ENCODE measurements around the gene HLA-DQA1. TPM values are rescaled to one million over a fixed set of nuclear protein-coding genes. Genes with fewer than 3 reads are reported as not detected.

The HLA-DQA1 gene
- total and polyA plus RNA-seq, 9 of the 15 experiments (the other 6 are each of a cell fraction or from before 2014, with no cell fraction given), result 0.04 to 0.49 TPM; not detected in 7

DNA sequence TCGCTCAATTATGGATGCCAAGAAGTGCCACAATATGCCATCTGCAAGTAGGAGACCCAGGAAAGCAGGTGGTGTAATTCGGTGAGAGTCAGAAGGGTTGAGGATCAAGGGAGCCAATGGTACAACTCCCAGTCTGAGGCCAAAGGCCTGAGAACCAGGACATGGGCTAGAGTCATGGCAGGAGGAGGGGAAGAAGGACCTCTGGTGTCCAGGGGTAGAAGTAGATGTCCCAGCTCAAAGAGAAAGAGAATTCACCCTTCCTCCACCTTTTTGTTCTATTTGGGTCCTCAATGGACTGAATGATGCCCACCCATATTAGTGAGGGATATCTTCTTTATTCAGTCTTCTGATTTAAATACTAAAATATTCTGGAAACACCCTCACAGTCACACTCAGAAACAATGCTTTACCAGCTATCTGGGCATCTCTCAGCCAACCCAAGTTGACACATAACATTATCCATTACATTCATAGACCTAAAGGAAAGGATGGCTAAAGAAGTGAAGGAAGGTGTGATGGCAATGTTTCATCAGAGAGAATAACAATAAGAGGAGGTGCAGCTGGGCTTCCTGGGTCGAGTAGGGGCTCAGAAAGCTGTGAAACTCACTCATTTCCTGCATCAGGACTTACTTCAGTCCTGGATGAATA lies 21.2 kb upstream of the HLA-DQA1 start:
- in situ Hi-C loops (cut with MboI), result no loop called here
- Histone ChIP-seq H3K4me1 (replicated peaks in 1 of 2; ENCODE audit: control insufficient read depth in 2 of 2, insufficient read depth in 2 of 2, low read length in 2 of 2) (no peaks in the 10 kb centered on the region), H3K27ac (ENCODE audit: extremely low read depth, low read depth, low read length) (no peak overlapping the region), H3K36me3 (ENCODE audit: control insufficient read depth, insufficient read depth, low read length) (no peaks in the 10 kb centered on the region), H3K4me2 (ENCODE audit: insufficient read depth, low read length) (no peak overlapping the region), H3K4me3 (no peak overlapping the region), H3K9me3 (replicated peaks; ENCODE audit: control insufficient read depth, insufficient read depth, low read depth, low read length) (no peaks in the 10 kb centered on the region; the same call in 1 of the 2 replicates), H3K79me2 (ENCODE audit: control insufficient read depth, insufficient read depth, low read length) (no peaks in the 10 kb centered on the region), H3K9me1 (ENCODE audit: control insufficient read depth, insufficient read depth, low read length) (no peaks in the 10 kb centered on the region), H3K27me3 (ENCODE audit: control insufficient read depth in 2 of 2, insufficient read depth in 2 of 2, low read length in 2 of 2) (no peaks in the 10 kb centered on the region), H3K9ac (ENCODE audit: insufficient read depth in 1 of 2, low read depth in 2 of 2, low read length in 2 of 2) (no peak overlapping the region), H4K20me1 (replicated peaks; ENCODE audit: control insufficient read depth, insufficient read depth, low read length) (no peaks in the 10 kb centered on the region), H2AFZ (ENCODE audit: low read depth, low read length) (no peak overlapping the region)
- no peak for TF ChIP-seq POLR3A (IDR thresholded peaks at IDR 0.05; ENCODE audit: borderline replicate concordance, extremely low read depth, insufficient read depth, insufficient read length)
- no peak for TF ChIP-seq POU5F1 (IDR thresholded peaks at IDR 0.05; ENCODE audit: borderline replicate concordance, low read depth, low read length, partially characterized antibody)
- no peak for TF ChIP-seq MCM7 (IDR thresholded peaks at IDR 0.05)
- TF ChIP-seq ZNF445 (CRISPR knock-in tag; IDR thresholded peaks at IDR 0.05; ENCODE audit: low read depth), result no peak
- no peak for TF ChIP-seq PHF21A (IDR thresholded peaks at IDR 0.05; ENCODE audit: borderline replicate concordance, low read depth)
- DNase-seq (ENCODE audit: extremely low read depth in 1 of 4, low spot score in 3 of 4) (no peak), FAIRE-seq (no peak), ATAC-seq (no peak)
- ChIA-PET CTCF (ENCODE audit: low intra/inter-chr PET ratio) (no interaction called here), POLR2A (no interaction called here)
- WGBS (ENCODE audit: insufficient coverage, low coverage, missing lambda C conversion rate), result 0% methylated on average over 3 of the region's 3 CpGs
- BruUV-seq (replicated peaks), result no TSS peak
- intact Hi-C loops (cut with micrococcal nuclease), result no loop called here

DNA sequence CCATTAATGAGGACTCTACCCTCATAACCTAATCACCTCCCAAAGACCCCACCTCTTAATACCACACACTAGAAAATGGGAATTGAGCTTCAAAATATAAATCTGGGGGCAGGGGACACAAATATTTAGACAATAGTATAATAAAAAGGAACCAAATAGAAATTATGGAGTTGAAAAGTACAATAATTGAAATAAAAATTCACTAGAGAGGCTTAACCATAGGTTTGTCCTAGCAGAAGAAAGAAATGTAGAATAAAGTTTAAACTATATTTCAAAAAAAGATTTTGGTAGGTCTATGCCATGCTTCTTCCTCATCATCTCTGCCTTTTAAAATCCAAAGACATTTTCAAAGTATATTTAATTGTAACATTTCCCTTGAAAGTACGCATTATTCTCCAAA lies 19.5 kb upstream of the HLA-DQA1 start:
- no TSS peak for BruUV-seq (replicated peaks)
- no peak for ATAC-seq

More for the DNA sequence above, 19.5 kb upstream of the HLA-DQA1 start:
- no peak overlapping the region for H3K4me3 ChIP-seq
- H3K27ac ChIP-seq (ENCODE audit: extremely low read depth, low read depth, low read length), result no peak overlapping the region
- no peaks in the 10 kb centered on the region for H3K4me1 ChIP-seq (replicated peaks in 1 of 2; ENCODE audit: control insufficient read depth in 2 of 2, insufficient read depth in 2 of 2, low read length in 2 of 2)
- no peak overlapping the region for H3K9ac ChIP-seq (ENCODE audit: insufficient read depth in 1 of 2, low read depth in 2 of 2, low read length in 2 of 2)
- intact Hi-C loops (cut with micrococcal nuclease) (no loop called here), in situ Hi-C loops (cut with MboI) (no loop called here)
- no peaks in the 10 kb centered on the region for H3K36me3 ChIP-seq (ENCODE audit: control insufficient read depth, insufficient read depth, low read length)
- H3K79me2 ChIP-seq (ENCODE audit: control insufficient read depth, insufficient read depth, low read length), result no peaks in the 10 kb centered on the region
- ChIA-PET POLR2A (no interaction called here), CTCF (ENCODE audit: low intra/inter-chr PET ratio) (no interaction called here)
- no peaks in the 10 kb centered on the region for H3K9me1 ChIP-seq (ENCODE audit: control insufficient read depth, insufficient read depth, low read length)
- no peaks in the 10 kb centered on the region for H3K27me3 ChIP-seq (ENCODE audit: control insufficient read depth in 2 of 2, insufficient read depth in 2 of 2, low read length in 2 of 2)
- H3K4me2 ChIP-seq (ENCODE audit: insufficient read depth, low read length), result no peak overlapping the region
- no peak for TF ChIP-seq KLF6 (CRISPR knock-in tag; IDR thresholded peaks at IDR 0.05; ENCODE audit: borderline replicate concordance)
- TF ChIP-seq, protein P1, sequence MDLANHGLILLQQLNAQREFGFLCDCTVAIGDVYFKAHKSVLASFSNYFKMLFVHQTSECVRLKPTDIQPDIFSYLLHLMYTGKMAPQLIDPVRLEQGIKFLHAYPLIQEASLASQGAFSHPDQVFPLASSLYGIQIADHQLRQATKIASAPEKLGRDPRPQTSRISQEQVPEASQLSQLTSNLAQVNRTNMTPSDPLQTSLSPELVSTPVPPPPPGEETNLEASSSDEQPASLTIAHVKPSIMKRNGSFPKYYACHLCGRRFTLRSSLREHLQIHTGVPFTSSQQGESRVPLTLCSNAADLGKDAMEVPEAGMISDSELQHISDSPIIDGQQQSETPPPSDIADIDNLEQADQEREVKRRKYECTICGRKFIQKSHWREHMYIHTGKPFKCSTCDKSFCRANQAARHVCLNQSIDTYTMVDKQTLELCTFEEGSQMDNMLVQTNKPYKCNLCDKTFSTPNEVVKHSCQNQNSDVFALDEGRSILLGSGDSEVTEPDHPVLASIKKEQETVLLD (IDR thresholded peaks at IDR 0.05), result no peak
- TF ChIP-seq, protein P2, sequence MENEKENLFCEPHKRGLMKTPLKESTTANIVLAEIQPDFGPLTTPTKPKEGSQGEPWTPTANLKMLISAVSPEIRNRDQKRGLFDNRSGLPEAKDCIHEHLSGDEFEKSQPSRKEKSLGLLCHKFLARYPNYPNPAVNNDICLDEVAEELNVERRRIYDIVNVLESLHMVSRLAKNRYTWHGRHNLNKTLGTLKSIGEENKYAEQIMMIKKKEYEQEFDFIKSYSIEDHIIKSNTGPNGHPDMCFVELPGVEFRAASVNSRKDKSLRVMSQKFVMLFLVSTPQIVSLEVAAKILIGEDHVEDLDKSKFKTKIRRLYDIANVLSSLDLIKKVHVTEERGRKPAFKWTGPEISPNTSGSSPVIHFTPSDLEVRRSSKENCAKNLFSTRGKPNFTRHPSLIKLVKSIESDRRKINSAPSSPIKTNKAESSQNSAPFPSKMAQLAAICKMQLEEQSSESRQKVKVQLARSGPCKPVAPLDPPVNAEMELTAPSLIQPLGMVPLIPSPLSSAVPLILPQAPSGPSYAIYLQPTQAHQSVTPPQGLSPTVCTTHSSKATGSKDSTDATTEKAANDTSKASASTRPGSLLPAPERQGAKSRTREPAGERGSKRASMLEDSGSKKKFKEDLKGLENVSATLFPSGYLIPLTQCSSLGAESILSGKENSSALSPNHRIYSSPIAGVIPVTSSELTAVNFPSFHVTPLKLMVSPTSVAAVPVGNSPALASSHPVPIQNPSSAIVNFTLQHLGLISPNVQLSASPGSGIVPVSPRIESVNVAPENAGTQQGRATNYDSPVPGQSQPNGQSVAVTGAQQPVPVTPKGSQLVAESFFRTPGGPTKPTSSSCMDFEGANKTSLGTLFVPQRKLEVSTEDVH (IDR thresholded peaks at IDR 0.05; ENCODE audit: low read depth, partially characterized antibody), result no peak
- TF ChIP-seq, protein P3, sequence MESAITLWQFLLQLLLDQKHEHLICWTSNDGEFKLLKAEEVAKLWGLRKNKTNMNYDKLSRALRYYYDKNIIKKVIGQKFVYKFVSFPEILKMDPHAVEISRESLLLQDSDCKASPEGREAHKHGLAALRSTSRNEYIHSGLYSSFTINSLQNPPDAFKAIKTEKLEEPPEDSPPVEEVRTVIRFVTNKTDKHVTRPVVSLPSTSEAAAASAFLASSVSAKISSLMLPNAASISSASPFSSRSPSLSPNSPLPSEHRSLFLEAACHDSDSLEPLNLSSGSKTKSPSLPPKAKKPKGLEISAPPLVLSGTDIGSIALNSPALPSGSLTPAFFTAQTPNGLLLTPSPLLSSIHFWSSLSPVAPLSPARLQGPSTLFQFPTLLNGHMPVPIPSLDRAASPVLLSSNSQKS (CRISPR knock-in tag; IDR thresholded peaks at IDR 0.05), result no peak
- no peaks in the 10 kb centered on the region; the same call in 1 of the 2 replicates for H3K9me3 ChIP-seq (replicated peaks; ENCODE audit: control insufficient read depth, insufficient read depth, low read depth, low read length)
- FAIRE-seq (no peak), DNase-seq (ENCODE audit: extremely low read depth in 1 of 4, low spot score in 3 of 4) (no peak)
- 8% methylated on average over 1 of the region's 1 CpG for WGBS (ENCODE audit: insufficient coverage, low coverage, missing lambda C conversion rate)
- H4K20me1 ChIP-seq (replicated peaks; ENCODE audit: control insufficient read depth, insufficient read depth, low read length), result no peaks in the 10 kb centered on the region
- no peak overlapping the region for H2AFZ ChIP-seq (ENCODE audit: low read depth, low read length)
